Stimulated activated CD8-positive, alpha-beta memory T cell treated with anti-CD3 and anti-CD28 coated beads, Interleukin-15, amount 100 ng/mL, for 4 hours (primary cell): Measurements from ENCODE around the gene MT1B.

Source experiments
- DNase-seq, 2 donors: peaks; one replicate each; pipeline ENCODE4 v3.0.0-alpha.2; 2020; ENCODE audit warnings: low read depth in 2 of 2

Gene MT1B

GRCh38 chr16:56684926-56685590 is 33.4 kb downstream of the MT1B start:
- no peak for DNase-seq

GRCh38 chr16:56686758-56687157 is 35.1 kb downstream of the MT1B start:
- no peak for DNase-seq

DNA sequence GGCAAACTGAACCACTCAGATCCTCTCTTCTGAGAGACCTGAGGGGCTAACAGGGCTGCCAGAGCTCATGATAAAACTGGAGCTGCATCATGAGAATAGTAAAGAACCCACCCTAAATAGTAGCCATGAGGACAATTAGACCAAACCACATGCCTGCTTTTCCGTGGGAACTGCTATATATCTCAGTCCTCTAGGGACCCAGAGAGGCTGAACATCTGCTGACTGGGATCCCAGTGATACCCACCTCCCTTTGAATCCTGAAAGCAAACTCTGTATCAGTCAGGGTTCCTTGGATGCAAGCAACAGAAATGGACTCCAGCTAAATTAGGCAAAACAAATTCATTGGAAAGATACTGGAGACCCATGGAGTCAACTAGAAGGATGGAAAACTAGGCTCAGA is 37.1 kb downstream of the MT1B start:
- no peak for DNase-seq

DNA sequence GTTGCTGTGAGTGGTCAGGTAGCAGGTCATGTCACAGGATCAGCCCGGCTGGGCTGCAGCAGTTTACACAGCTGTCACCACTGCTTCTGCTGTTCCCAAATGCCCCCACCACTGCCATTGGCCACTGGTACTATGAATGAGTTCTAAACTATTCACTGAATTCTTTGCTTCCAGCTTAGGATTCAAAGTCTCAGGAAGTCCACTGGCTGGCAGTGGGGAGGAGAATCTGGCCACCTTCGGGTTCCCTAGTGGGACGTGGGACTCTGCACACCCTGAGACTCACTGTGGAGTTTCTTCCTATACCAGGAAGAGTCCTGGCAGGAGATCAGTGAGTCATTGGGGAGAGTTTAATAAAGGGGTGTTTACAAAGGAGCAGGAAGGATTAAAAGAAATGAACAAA is 37.5 kb downstream of the MT1B start:
- no peak for DNase-seq

- DNase-seq: no peak
Observed at GRCh38 chr16:56690420-56691122, 38.9 kb downstream of the MT1B start.

DNA sequence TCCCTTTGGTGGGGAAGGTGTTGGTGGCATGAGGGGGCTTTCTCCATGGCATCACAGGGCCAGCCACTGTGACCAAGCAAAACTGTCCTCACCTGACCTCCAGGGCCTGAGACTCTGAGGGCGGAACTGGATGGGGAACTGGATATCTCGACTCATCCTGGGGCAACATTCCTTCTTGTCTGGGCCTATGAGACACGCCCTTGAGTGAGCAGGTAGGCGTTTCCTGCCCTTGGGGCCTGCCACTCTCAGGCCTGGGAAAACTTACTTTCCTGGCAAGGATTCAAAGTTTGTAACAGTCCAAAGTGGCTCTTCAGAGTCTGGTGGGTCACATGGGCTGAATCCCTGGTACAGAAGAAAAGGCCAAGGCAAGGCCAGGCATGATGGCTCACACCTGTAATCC is 40.2 kb downstream of the MT1B start:
- no peak for DNase-seq

DNA sequence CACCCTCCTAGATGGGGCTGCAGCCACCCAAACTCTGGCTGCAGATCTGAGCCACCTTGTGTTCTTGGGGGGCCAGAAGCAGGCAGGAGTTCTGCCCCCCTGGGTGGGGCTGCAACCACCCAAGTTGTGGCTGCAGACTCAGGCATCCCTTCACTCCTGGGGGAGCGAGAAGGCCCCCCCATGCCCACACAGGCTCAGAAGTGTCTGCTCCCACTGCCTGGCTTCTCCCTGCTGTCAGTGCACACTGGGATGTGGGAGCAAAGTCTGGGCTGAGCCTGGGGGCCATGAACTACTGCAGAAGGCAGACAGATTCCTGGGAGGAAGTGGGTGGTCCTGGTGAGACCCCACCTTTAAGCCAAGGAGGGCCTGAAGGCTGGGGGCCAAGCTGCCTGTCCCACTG is 43.6 kb downstream of the MT1B start:
- no peak for DNase-seq

GRCh38 chr16:56697456-56698155 is 45.9 kb downstream of the MT1B start:
- no peak for DNase-seq

DNA sequence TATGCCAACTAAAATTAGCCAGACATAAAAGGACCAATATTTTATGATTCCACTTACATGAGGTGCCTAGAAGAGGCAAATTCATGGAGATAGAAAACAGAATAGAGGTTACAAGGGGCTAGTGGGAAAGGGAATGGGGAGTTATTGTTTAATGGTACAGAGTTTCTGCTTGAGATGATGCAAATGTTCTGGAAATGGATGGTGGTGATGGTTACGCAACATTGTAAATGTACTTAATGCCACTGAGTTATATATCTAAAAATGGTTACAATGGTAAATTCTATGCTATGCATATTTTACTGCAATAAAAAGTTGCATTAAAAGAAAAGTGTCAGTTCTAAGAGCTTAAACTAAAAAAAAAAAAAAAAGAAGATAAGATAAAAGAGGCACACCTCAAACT is 48.5 kb downstream of the MT1B start:
- DNase-seq: no peak

GRCh38 chr16:56700631-56701030 is 48.9 kb downstream of the MT1B start:
- DNase-seq: no peak

GRCh38 chr16:56701534-56701933 is 49.8 kb downstream of the MT1B start:
- DNase-seq: no peak
